K562 treated with DMSO at 1 percent for 12 hours (cell line): ENCODE data around the gene TEF. TPM values are rescaled to one million over a fixed set of nuclear protein-coding genes. Genes with fewer than 3 reads are reported as not detected.

Experiments used
- total RNA-seq: library from RNA; unstranded; fragments of 300-600 nt; gene quantifications from 2 replicates; pipeline ENCODE4 v1.2.3, GENCODE V29; 2022; ENCODE audit not compliant: insufficient read depth

TEF gene
- 0.45 and 0.52 TPM in 2 replicates for total RNA-seq

GRCh38 chr22:41381329-41382097 is at the start of gene TEF:
Gene TEF, plus strand, starts transcription at chr22:41381942. Its CDS starts 103 bp downstream, at chr22:41382045.

GRCh38 chr22:41446639-41447434 is 65.1 kb downstream of the TEF start, which contains the start of gene TOB2:
Gene TOB2, minus strand, starts transcription at chr22:41446801. Its CDS starts 9,456 bp downstream, at chr22:41437345.

Other genes starting within 250 kb of the TEF start
- 10.3 and 14.9 TPM in 2 replicates for gene L3MBTL2, start 176.6 kb upstream of the TEF start, total RNA-seq
- not detected in 2 replicates for gene CHADL, start 141.0 kb upstream of the TEF start, total RNA-seq
- gene RANGAP1, start 95.8 kb upstream of the TEF start, total RNA-seq: 108 and 109 TPM in 2 replicates
- gene ZC3H7B, start 80.4 kb upstream of the TEF start, total RNA-seq: 11.8 and 31.3 TPM in 2 replicates
- 6.2 and 21.4 TPM in 2 replicates for gene TOB2, start 64.9 kb downstream of the TEF start, total RNA-seq
- 37.8 and 46.8 TPM in 2 replicates for gene PHF5A, start 86.8 kb downstream of the TEF start, total RNA-seq
- gene ACO2, start 87.2 kb downstream of the TEF start, total RNA-seq: 61.7 and 100 TPM in 2 replicates
- 13.9 and 15.3 TPM in 2 replicates for gene POLR3H, start 162.5 kb downstream of the TEF start, total RNA-seq
- gene CSDC2, start 179.1 kb downstream of the TEF start, total RNA-seq: not detected in 2 replicates
- 53.2 and 68.0 TPM in 2 replicates for gene PMM1, start 207.9 kb downstream of the TEF start, total RNA-seq
- 11.9 and 22.8 TPM in 2 replicates for gene DESI1, start 239.1 kb downstream of the TEF start, total RNA-seq
- 231 and 282 TPM in 2 replicates for gene XRCC6, start 239.4 kb downstream of the TEF start, total RNA-seq